ENCODE data around the gene PBLD. TPM values are rescaled to one million over a fixed set of nuclear protein-coding genes. Genes with fewer than 3 reads are reported as not detected.

PBLD gene
- total and polyA plus RNA-seq, 4 donors = 1.2 to 12.5 (median 3.1) TPM

GRCh38 chr10:68269562-68270290 lies 63.0 kb downstream of the PBLD start:
- H3K27me3 ChIP-seq (ENCODE audit: control insufficient read depth in 3 of 3, insufficient read depth in 3 of 3, low read length in 2 of 3) = no peaks in the 10 kb centered on the region
- no peaks in the 10 kb centered on the region for H3K36me3 ChIP-seq (ENCODE audit: control insufficient read depth in 4 of 4, insufficient read depth in 4 of 4, low read length in 4 of 4)
- H3K9me3 ChIP-seq (ENCODE audit: control insufficient read depth in 4 of 4, insufficient read depth in 3 of 4, low read length in 3 of 4) = no peaks in the 10 kb centered on the region
- H3K27ac ChIP-seq (ENCODE audit: low read depth in 1 of 2, low read length in 1 of 2) = no peak overlapping the region
- ATAC-seq (ENCODE audit: insufficient read depth, low FRiP score) (no peak), DNase-seq (no peak)
- 85 to 87% methylated on average over 2 of the region's 2 CpGs for WGBS, 2 donors
- H3K9ac ChIP-seq (ENCODE audit: insufficient read depth in 1 of 2, low read length in 2 of 2) = no peak overlapping the region
- TF ChIP-seq CTCF (IDR thresholded peaks at IDR 0.05; ENCODE audit: control extremely low read depth, extremely low read depth) = no peak
- H3K4me1 ChIP-seq (ENCODE audit: control insufficient read depth in 5 of 5, insufficient read depth in 5 of 5, low read length in 5 of 5) = peaks cover 0 to 7% (median 0%) of the 10 kb centered on the region in 5 donors
- no peak overlapping the region for H3K4me3 ChIP-seq

GRCh38 chr10:68261132-68261856 lies 71.4 kb downstream of the PBLD start:
- no peak for ATAC-seq (ENCODE audit: insufficient read depth, low FRiP score)
- TF ChIP-seq CTCF (IDR thresholded peaks at IDR 0.05; ENCODE audit: control extremely low read depth, extremely low read depth) = no peak
- H3K4me3 ChIP-seq = no peak overlapping the region

GRCh38 chr10:68253346-68253745 lies 79.4 kb downstream of the PBLD start:
- peaks cover 0 to 2% (median 0%) of the 10 kb centered on the region in 5 donors for H3K4me1 ChIP-seq (ENCODE audit: control insufficient read depth in 5 of 5, insufficient read depth in 5 of 5, low read length in 5 of 5)
- no peaks in the 10 kb centered on the region for H3K9me3 ChIP-seq (ENCODE audit: control insufficient read depth in 4 of 4, insufficient read depth in 3 of 4, low read length in 3 of 4)
- 36 to 61% methylated on average over 1 of the region's 1 CpG for WGBS, 2 donors
- peaks cover 0 to 28% (median 0%) of the 10 kb centered on the region in 3 donors for H3K27me3 ChIP-seq (ENCODE audit: control insufficient read depth in 3 of 3, insufficient read depth in 3 of 3, low read length in 2 of 3)
- TF ChIP-seq CTCF (IDR thresholded peaks at IDR 0.05; ENCODE audit: control extremely low read depth, extremely low read depth) = no peak
- ATAC-seq (ENCODE audit: insufficient read depth, low FRiP score) = no peak
- no peak overlapping the region for H3K27ac ChIP-seq (ENCODE audit: low read depth in 1 of 2, low read length in 1 of 2)
- H3K4me3 ChIP-seq = no peak overlapping the region
- H3K36me3 ChIP-seq (ENCODE audit: control insufficient read depth in 4 of 4, insufficient read depth in 4 of 4, low read length in 4 of 4) = no peaks in the 10 kb centered on the region
- H3K9ac ChIP-seq (ENCODE audit: insufficient read depth in 1 of 2, low read length in 2 of 2) = no peak overlapping the region
- DNase-seq = no peak

More at GRCh38 chr10:68261132-68261856, 71.4 kb downstream of the PBLD start:
- Histone ChIP-seq H3K27me3 (ENCODE audit: control insufficient read depth in 3 of 3, insufficient read depth in 3 of 3, low read length in 2 of 3) (no peaks in the 10 kb centered on the region), H3K36me3 (ENCODE audit: control insufficient read depth in 4 of 4, insufficient read depth in 4 of 4, low read length in 4 of 4) (no peaks in the 10 kb centered on the region), H3K4me1 (ENCODE audit: control insufficient read depth in 5 of 5, insufficient read depth in 5 of 5, low read length in 5 of 5) (no peaks in the 10 kb centered on the region), H3K9me3 (ENCODE audit: control insufficient read depth in 4 of 4, insufficient read depth in 3 of 4, low read length in 3 of 4) (no peaks in the 10 kb centered on the region), H3K9ac (ENCODE audit: insufficient read depth in 1 of 2, low read length in 2 of 2) (no peak overlapping the region), H3K27ac (ENCODE audit: low read depth in 1 of 2, low read length in 1 of 2) (no peak overlapping the region)
- DNase-seq = no peak
- 90 to 96% methylated on average over 8 of the region's 8 CpGs for WGBS, 2 donors

Data from lung (tissue), 12 donors.